Measurements from ENCODE around the gene ALDH1A1. TPM values are rescaled to one million over a fixed set of nuclear protein-coding genes. Genes with fewer than 3 reads are reported as not detected.

Gene ALDH1A1
- total and polyA plus RNA-seq, 2 of the 8 experiments (the other 6 are each of a cell fraction or from before 2014, with no cell fraction given), result 0.50 to 0.82 TPM

DNA sequence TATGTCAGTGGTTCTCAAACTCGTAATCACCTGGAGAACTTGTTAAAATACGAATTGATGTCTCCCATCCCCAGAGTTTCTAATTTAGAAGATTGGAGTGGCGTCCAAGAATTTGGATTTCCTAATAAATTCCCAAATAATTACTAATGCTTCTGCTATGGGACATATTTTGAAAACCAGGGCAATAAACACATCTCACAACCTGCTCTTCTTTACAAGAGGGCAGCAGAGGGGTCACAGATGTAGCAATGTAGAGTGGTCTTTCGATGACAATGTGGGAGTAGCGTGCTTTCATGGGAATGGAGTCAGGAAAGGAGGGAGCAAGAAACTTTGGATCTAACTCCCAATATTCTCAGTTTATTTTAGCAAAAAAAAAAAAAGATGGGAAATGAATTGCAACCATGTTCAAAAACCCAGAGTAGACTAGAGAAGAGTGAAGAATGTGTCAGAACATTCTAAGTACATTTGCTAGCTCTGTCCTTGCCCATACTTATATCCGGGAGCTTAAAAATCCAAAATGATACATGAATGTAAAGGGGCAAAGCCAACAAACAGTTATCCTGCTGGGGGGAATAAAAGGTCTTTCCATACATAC is 33.8 kb upstream of the ALDH1A1 start:
- no peak overlapping the region for H2BK15ac ChIP-seq (ENCODE audit: low read length)
- no peak overlapping the region for H3K18ac ChIP-seq (ENCODE audit: extremely low read depth, low read length)
- no peak overlapping the region for H4K5ac ChIP-seq (ENCODE audit: insufficient read length, low read depth, low read length)
- H2BK20ac ChIP-seq (ENCODE audit: low read length), result no peak overlapping the region
- H3K79me1 ChIP-seq (ENCODE audit: low read depth, low read length), result no peaks in the 10 kb centered on the region
- DNase-seq (ENCODE audit: low read depth in 1 of 2, low spot score in 2 of 2) (no peak), FAIRE-seq (no peak)
- H3K9ac ChIP-seq (replicated peaks in 1 of 4; ENCODE audit: extremely low read depth in 1 of 4, low read depth in 3 of 4, low read length in 3 of 4), result no peak overlapping the region
- H3K27ac ChIP-seq (ENCODE audit: low read depth, low read length), result no peak overlapping the region
- H3K23ac ChIP-seq (ENCODE audit: insufficient read length), result no peak overlapping the region
- H2BK120ac ChIP-seq (replicated peaks; ENCODE audit: low read depth, low read length), result no peak overlapping the region
- no peak overlapping the region for H3K56ac ChIP-seq (replicated peaks; ENCODE audit: insufficient read length, low read depth, low read length)
- no peak overlapping the region for H2BK12ac ChIP-seq (ENCODE audit: low read depth, low read length)
- H2BK5ac ChIP-seq (ENCODE audit: low read depth, low read length), result no peak overlapping the region
- no peaks in the 10 kb centered on the region for H3K79me2 ChIP-seq (ENCODE audit: control insufficient read depth in 1 of 2, insufficient read depth in 2 of 2, low read length in 2 of 2)
- H4K8ac ChIP-seq (ENCODE audit: extremely low read depth, insufficient read depth, low read length), result no peak overlapping the region
- no peak overlapping the region for H4K91ac ChIP-seq (replicated peaks; ENCODE audit: insufficient read length, low read length)
- 92% methylated on average over 6 of the region's 6 CpGs; no CpG with 5 or more reads in 1 of the 2 experiments for WGBS, 2 experiments (ENCODE audit: extremely low coverage in 1 of 2, insufficient coverage in 1 of 2, insufficient read length in 1 of 2, insufficient replicate concordance in 2 of 2, low coverage in 1 of 2, low lambda C conversion rate in 2 of 2, missing lambda C conversion rate in 1 of 2)
- H3K36me3 ChIP-seq (ENCODE audit: control insufficient read depth in 2 of 4, insufficient read depth in 4 of 4, low read length in 3 of 4), result no peaks in the 10 kb centered on the region
- no peaks in the 10 kb centered on the region for H4K20me1 ChIP-seq (replicated peaks in 1 of 2; ENCODE audit: control insufficient read depth in 1 of 2, insufficient read depth in 2 of 2, low read length in 2 of 2)
- no peak overlapping the region for H3K14ac ChIP-seq (ENCODE audit: insufficient read length)
- no peak overlapping the region for H3K4me3 ChIP-seq (ENCODE audit: extremely low read depth in 1 of 4, insufficient read depth in 2 of 4, low read depth in 3 of 4, low read length in 4 of 4)
- H3K23me2 ChIP-seq (ENCODE audit: low read depth, low read length), result no peaks in the 10 kb centered on the region
- H3K4ac ChIP-seq (replicated peaks; ENCODE audit: insufficient read length, low read depth, low read length), result no peak overlapping the region
- CTCF ChIA-PET (ENCODE audit: partially characterized antibody), result interaction anchor here (0.7 to 1.2 kb wide), 2 partner anchors 20 to 43 kb away, joined by 3 read pairs; no protein-coding TSS in a partner anchor
- H3K9me3 ChIP-seq (ENCODE audit: insufficient read depth in 2 of 2, low read depth in 1 of 2, low read length in 1 of 2), result no peaks in the 10 kb centered on the region
- H3K27me3 ChIP-seq (replicated peaks in 1 of 4; ENCODE audit: control insufficient read depth in 3 of 4, extremely low read depth in 1 of 4, insufficient read depth in 3 of 4, low read length in 3 of 4), result no peaks in the 10 kb centered on the region
- H2AK5ac ChIP-seq (ENCODE audit: low read depth, low read length), result no peak overlapping the region
- no peaks in the 10 kb centered on the region for H3K4me1 ChIP-seq (replicated peaks in 1 of 4; ENCODE audit: control insufficient read depth in 3 of 4, insufficient read depth in 4 of 4, low read length in 3 of 4)
- TF ChIP-seq EP300 (IDR thresholded peaks at IDR 0.05; ENCODE audit: borderline replicate concordance in 1 of 2, low read depth in 2 of 2, low read length in 2 of 2) (no peak), JUND (IDR thresholded peaks at IDR 0.05; ENCODE audit: low read length) (no peak), SP2 (IDR thresholded peaks at IDR 0.05; ENCODE audit: low read length) (no peak), HDAC6 (IDR thresholded peaks at IDR 0.05; ENCODE audit: low read depth, low read length) (no peak)
- no peak overlapping the region for H3K4me2 ChIP-seq (ENCODE audit: insufficient read depth in 1 of 2, low read depth in 2 of 2, low read length in 2 of 2)
- POLR2A ChIA-PET (ENCODE audit: partially characterized antibody), result no interaction called here
- H2AFZ ChIP-seq (ENCODE audit: low read length), result no peak overlapping the region

Measured in H1 (cell line).